Measurements from ENCODE around the gene RPRD1B. TPM values are rescaled to one million over a fixed set of nuclear protein-coding genes. Genes with fewer than 3 reads are reported as not detected.
A peak's percentile ranks its signal among the peaks of the same experiment; 100 is the strongest.

RPRD1B gene
- total RNA-seq, 1 donor from 2014 or later = 37.7 TPM

- no peak overlapping the region for H3K4me3 Mint-ChIP-seq
- H3K4me3 ChIP-seq = no peak overlapping the region
- TF ChIP-seq CTCF (IDR thresholded peaks at IDR 0.05) (no peak), EZH2phosphoT487 (IDR thresholded peaks at IDR 0.05) (no peak), EZH2 (IDR thresholded peaks at IDR 0.05) (no peak)
- no peaks in the 10 kb centered on the region for H3K36me3 ChIP-seq
- H2AFZ ChIP-seq (replicated peaks) = no peak overlapping the region
- H4K20me1 ChIP-seq (ENCODE audit: low read depth) = no peaks in the 10 kb centered on the region
- no peaks in the 10 kb centered on the region for H3K9me3 Mint-ChIP-seq
- no peak overlapping the region for H3K9ac ChIP-seq
- no peaks in the 10 kb centered on the region for H3K79me2 ChIP-seq (ENCODE audit: low read depth)
- peak overlapping the region; percentile 35 for H3K27ac ChIP-seq
- H3K27me3 ChIP-seq = no peaks in the 10 kb centered on the region
- H3K27ac Mint-ChIP-seq = no peak overlapping the region
- peaks cover 12% of the 10 kb centered on the region for H3K4me1 ChIP-seq
- peaks cover 2% of the 10 kb centered on the region for H3K27me3 Mint-ChIP-seq (ENCODE audit: insufficient read depth, low read depth)
- no peak for DNase-seq (ENCODE audit: low spot score)
- H3K4me1 Mint-ChIP-seq = no peaks in the 10 kb centered on the region
- H3K36me3 Mint-ChIP-seq = peaks cover 20% of the 10 kb centered on the region
- H3F3A ChIP-seq (ENCODE audit: low read depth) = no peaks in the 10 kb centered on the region
- no peak overlapping the region for H3K4me2 ChIP-seq
- no peaks in the 10 kb centered on the region for H3K9me3 ChIP-seq (ENCODE audit: low read depth)
Observed at GRCh38 chr20:38091441-38092216, 58.1 kb downstream of the RPRD1B start.

GRCh38 chr20:38092260-38092857 lies 58.8 kb downstream of the RPRD1B start:
- DNase-seq (ENCODE audit: low spot score) = no peak
- Mint-ChIP-seq H3K27ac (no peak overlapping the region), H3K36me3 (peaks cover 15% of the 10 kb centered on the region), H3K4me3 (no peak overlapping the region), H3K4me1 (no peaks in the 10 kb centered on the region), H3K9me3 (no peaks in the 10 kb centered on the region), H3K27me3 (ENCODE audit: insufficient read depth, low read depth) (peaks cover 2% of the 10 kb centered on the region)
- H3K27ac ChIP-seq = no peak overlapping the region
- no peaks in the 10 kb centered on the region for H3K27me3 ChIP-seq
- no peaks in the 10 kb centered on the region for H3F3A ChIP-seq (ENCODE audit: low read depth)
- H3K36me3 ChIP-seq = no peaks in the 10 kb centered on the region
- H3K4me1 ChIP-seq = peaks cover 12% of the 10 kb centered on the region
- H4K20me1 ChIP-seq (ENCODE audit: low read depth) = no peaks in the 10 kb centered on the region
- no peak overlapping the region for H3K4me2 ChIP-seq
- H3K79me2 ChIP-seq (ENCODE audit: low read depth) = no peaks in the 10 kb centered on the region
- no peak overlapping the region for H2AFZ ChIP-seq (replicated peaks)
- H3K9ac ChIP-seq = no peak overlapping the region
- H3K4me3 ChIP-seq = no peak overlapping the region
- TF ChIP-seq EZH2phosphoT487 (IDR thresholded peaks at IDR 0.05) (no peak), CTCF (IDR thresholded peaks at IDR 0.05) (no peak), EZH2 (IDR thresholded peaks at IDR 0.05) (no peak)
- no peaks in the 10 kb centered on the region for H3K9me3 ChIP-seq (ENCODE audit: low read depth)

- no peak overlapping the region for H3K27ac Mint-ChIP-seq
- TF ChIP-seq CTCF (IDR thresholded peaks at IDR 0.05) = no peak
- TF ChIP-seq EZH2phosphoT487 (IDR thresholded peaks at IDR 0.05) = no peak
- TF ChIP-seq EZH2 (IDR thresholded peaks at IDR 0.05) = no peak
- no peaks in the 10 kb centered on the region for H3K79me2 ChIP-seq (ENCODE audit: low read depth)
- H3K9me3 ChIP-seq (ENCODE audit: low read depth) = no peaks in the 10 kb centered on the region
- H3K9ac ChIP-seq = no peak overlapping the region
- H3K27ac ChIP-seq = no peak overlapping the region
- H3K36me3 ChIP-seq = no peaks in the 10 kb centered on the region
- no peak overlapping the region for H2AFZ ChIP-seq (replicated peaks)
- no peak for DNase-seq (ENCODE audit: low spot score)
- peaks cover 2% of the 10 kb centered on the region for H3K27me3 Mint-ChIP-seq (ENCODE audit: insufficient read depth, low read depth)
- no peak overlapping the region for H3K4me3 ChIP-seq
- H3K27me3 ChIP-seq = no peaks in the 10 kb centered on the region
- H3K4me1 Mint-ChIP-seq = no peaks in the 10 kb centered on the region
- no peaks in the 10 kb centered on the region for H3F3A ChIP-seq (ENCODE audit: low read depth)
- no peaks in the 10 kb centered on the region for H3K9me3 Mint-ChIP-seq
- peaks cover 13% of the 10 kb centered on the region for H3K36me3 Mint-ChIP-seq
- H3K4me2 ChIP-seq = no peak overlapping the region
- H3K4me1 ChIP-seq = peaks cover 12% of the 10 kb centered on the region
- no peak overlapping the region for H3K4me3 Mint-ChIP-seq
- no peaks in the 10 kb centered on the region for H4K20me1 ChIP-seq (ENCODE audit: low read depth)
Observed at GRCh38 chr20:38092915-38093314, 59.4 kb downstream of the RPRD1B start.
